NB4 (cell line): ENCODE measurements around the gene TBL1Y.

Experiments used
- DNase-seq: peaks from one replicate; pipeline ENCODE4 v3.0.0; 2010; ENCODE audit warnings: low read depth
- H3K4me3 ChIP-seq: one replicate; pipeline ENCODE4 v1.5.1; 2011; ENCODE audit warnings: mild to moderate bottlenecking, low read depth, low read length, moderate library complexity
- MYC ChIP-seq: IDR thresholded peaks from 2 replicates; pipeline ENCODE4 v1.6.1; 2011; ENCODE audit warnings: low read depth, low read length
- POLR2A ChIP-seq: IDR thresholded peaks from 2 replicates; pipeline ENCODE4 v1.6.1; 2011; ENCODE audit warnings: mild to moderate bottlenecking; ENCODE audit not compliant: insufficient read length; ENCODE audit errors: extremely low read depth
- TF ChIP-seq, protein P1 (sequence below): IDR thresholded peaks from 2 replicates; pipeline ENCODE4 v1.6.1; 2011; ENCODE audit warnings: low read depth, low read length
- TF ChIP-seq, protein P2 (sequence below): IDR thresholded peaks from one replicate; pipeline ENCODE4 v1.5.1; 2012; ENCODE audit warnings: low read depth, low read length

TBL1Y gene

DNA sequence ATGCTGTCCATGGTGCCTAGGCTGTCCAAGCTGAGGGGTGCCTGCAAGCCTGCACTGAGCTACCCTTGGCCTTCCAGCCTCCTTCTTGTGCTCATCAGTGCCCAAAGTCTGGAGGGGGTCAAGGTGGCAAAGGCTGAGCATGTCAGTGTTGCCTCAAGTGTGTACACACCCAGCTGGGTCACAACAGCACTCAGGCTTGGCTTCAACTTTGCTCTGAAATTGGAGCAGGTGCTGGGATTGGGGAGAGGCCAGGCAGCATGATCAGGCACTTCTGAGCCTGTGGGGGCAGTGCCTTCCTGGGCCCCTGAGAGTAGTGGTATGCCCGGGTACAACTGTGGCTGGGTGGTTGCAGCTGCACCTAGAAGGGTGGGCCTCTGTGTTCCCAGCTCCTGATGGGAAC is 18.7 kb downstream of the TBL1Y start:
- TF ChIP-seq POLR2A: no peak
- TF ChIP-seq, protein P1, sequence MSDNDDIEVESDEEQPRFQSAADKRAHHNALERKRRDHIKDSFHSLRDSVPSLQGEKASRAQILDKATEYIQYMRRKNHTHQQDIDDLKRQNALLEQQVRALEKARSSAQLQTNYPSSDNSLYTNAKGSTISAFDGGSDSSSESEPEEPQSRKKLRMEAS: no peak
- TF ChIP-seq, protein P2, sequence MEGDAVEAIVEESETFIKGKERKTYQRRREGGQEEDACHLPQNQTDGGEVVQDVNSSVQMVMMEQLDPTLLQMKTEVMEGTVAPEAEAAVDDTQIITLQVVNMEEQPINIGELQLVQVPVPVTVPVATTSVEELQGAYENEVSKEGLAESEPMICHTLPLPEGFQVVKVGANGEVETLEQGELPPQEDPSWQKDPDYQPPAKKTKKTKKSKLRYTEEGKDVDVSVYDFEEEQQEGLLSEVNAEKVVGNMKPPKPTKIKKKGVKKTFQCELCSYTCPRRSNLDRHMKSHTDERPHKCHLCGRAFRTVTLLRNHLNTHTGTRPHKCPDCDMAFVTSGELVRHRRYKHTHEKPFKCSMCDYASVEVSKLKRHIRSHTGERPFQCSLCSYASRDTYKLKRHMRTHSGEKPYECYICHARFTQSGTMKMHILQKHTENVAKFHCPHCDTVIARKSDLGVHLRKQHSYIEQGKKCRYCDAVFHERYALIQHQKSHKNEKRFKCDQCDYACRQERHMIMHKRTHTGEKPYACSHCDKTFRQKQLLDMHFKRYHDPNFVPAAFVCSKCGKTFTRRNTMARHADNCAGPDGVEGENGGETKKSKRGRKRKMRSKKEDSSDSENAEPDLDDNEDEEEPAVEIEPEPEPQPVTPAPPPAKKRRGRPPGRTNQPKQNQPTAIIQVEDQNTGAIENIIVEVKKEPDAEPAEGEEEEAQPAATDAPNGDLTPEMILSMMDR: no peak
- no peak for TF ChIP-seq MYC
- no peak overlapping the region for H3K4me3 ChIP-seq
- DNase-seq: no peak

DNA sequence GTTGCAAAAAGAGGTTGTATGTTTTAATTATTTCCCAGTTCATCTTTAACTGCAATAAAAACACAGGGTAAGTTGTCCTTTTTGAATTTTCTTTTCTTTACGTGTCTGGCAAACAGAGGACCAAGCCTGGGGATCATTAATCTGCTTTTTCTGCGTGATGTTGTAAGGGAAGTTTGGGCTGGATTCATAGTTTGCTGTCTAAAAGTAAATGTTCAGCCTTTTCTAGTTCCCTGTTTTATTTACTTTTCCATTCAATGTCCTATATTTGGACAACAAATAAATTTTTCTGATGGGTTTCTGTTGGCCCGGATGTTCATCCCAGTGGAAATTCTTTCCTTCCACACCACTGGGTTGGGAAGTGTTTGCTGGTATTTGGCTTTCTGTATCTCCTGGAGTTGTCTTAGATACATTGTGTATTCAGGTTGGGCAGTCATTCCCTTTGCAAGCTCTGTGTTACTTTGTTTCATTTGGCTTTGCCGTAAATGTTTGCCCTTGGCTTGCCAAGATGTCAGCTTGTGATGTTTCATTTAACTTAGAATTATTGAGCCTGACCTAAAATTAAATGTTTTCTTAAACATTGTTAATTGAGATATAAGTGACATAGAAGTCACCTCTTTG is 21.4 kb downstream of the TBL1Y start:
- H3K4me3 ChIP-seq: no peak overlapping the region
- TF ChIP-seq, protein P1: no peak
- no peak for TF ChIP-seq MYC
- TF ChIP-seq, protein P2: no peak
- TF ChIP-seq POLR2A: no peak
- no peak for DNase-seq

DNA sequence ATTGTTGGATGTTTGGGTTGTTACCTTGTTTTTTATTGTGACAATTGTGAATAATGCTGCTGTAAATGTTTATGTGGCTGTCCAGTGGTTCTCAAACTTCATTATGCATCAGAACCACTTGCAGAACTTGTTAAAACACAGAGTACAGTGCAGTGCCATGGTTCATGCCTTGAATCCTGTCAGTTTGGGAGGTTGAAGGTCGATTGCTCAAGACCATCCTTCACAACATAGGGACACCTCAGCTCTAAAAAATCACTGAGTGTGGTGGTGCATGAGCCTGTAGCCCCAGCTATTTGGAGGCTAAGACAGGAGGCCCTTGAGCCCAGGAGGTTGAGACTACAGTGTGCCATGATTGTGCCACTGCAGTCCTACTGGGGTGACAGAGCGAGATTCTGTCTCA is 25.0 kb downstream of the TBL1Y start:
- H3K4me3 ChIP-seq: no peak overlapping the region
- TF ChIP-seq POLR2A: no peak
- TF ChIP-seq MYC: no peak
- TF ChIP-seq, protein P2: no peak
- TF ChIP-seq, protein P1: no peak
- DNase-seq: no peak

DNA sequence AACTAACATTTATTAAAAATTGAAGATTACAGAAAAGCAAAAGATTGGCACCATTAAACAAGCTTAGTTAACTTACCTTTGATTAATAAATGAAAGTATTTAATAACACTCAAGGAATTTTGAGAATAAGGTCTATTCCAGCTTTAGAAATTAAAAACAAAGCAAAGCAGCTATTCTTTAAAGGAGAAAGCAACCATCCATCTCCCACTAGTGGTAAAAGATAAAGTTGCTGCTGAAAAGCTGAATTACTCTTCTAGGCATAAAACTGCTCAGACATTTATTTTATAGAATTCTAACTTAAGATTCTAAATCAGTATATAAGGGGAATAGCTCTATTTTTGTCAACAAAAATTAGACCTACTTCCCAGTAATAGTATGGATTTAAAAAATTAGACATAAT is 37.2 kb downstream of the TBL1Y start:
- TF ChIP-seq, protein P1: no peak
- no peak for TF ChIP-seq MYC
- TF ChIP-seq, protein P2: no peak
- TF ChIP-seq POLR2A: no peak
- no peak for DNase-seq
- no peak overlapping the region for H3K4me3 ChIP-seq

DNA sequence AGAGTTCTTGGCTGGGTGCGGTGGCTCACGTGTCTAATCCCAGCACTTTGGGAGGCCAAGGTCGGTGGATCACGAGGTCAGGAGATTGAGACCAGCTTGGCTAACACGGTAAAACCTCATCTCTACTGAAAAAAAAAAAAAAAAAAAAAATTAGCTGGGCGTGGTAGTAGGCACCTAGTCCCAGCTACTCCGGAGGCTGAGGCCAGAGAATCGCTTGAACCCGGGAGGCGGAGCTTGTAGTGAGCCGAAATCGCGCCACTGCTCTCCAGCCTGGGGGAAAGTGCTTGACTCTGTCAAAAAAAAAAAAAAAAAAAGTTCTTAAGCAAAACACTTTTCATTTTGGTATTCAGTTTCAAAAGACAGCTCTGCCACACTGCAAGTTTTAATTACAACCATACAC is 37.9 kb downstream of the TBL1Y start:
- no peak overlapping the region for H3K4me3 ChIP-seq
- DNase-seq: no peak
- TF ChIP-seq, protein P2: no peak
- no peak for TF ChIP-seq POLR2A
- no peak for TF ChIP-seq MYC
- TF ChIP-seq, protein P1: no peak

DNA sequence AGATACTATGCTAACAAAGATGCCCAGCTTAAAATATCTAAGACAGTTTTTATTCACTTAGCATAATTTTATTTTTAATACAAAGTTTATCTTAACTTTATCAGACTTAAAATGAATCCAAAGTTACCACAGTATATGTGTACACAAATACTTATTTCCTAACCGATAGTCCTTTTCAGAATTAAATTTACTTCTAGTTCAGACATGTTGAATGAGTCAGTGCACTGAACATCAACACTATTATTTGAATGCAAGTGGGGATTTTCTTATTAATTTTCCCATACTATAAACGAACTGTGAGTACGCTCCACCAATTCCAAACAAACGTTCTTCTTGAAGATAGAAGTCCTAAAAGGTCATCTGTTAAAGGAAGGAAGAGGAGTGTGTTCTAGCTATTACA is 39.5 kb downstream of the TBL1Y start:
- TF ChIP-seq, protein P2: no peak
- TF ChIP-seq MYC (no peak), POLR2A (no peak)
- TF ChIP-seq, protein P1: no peak
- no peak for DNase-seq
- no peak overlapping the region for H3K4me3 ChIP-seq
